HepG2 (cell line): Measurements from ENCODE around the gene PKD2L1. TPM values are rescaled to one million over a fixed set of nuclear protein-coding genes. Genes with fewer than 3 reads are reported as not detected.

Experiments
- ARID5B ChIP-seq: IDR thresholded peaks from 2 replicates; pipeline ENCODE4 v1.4.0; 2020; ENCODE audit warnings: mild to moderate bottlenecking, missing genetic modification reagents
- KAT7 ChIP-seq: IDR thresholded peaks from 2 replicates; pipeline ENCODE4 v1.6.1; 2018; ENCODE audit warnings: borderline replicate concordance, missing compliant biosample characterization
- KDM6A ChIP-seq: IDR thresholded peaks from 2 replicates; pipeline ENCODE4 v1.6.1; 2016; ENCODE audit warnings: low read depth
- MAFK ChIP-seq, 2 experiments: IDR thresholded peaks in 1 of 2; conservative IDR thresholded peaks in 1 of 2; 2 replicates each; pipeline ENCODE4 v1.6.1; 2011; ENCODE audit warnings: improper control_type of control experiment in 2 of 2, low read length in 2 of 2
- MAZ ChIP-seq, 2 experiments: sonication (generic) in 1 of 2; formaldehyde crosslinking in 1 of 2; IDR thresholded peaks; 2 replicates each; pipeline versions ENCODE4 v1.5.0 to v1.6.1; 2012 to 2020; ENCODE audit warnings: low read depth in 2 of 2, mild to moderate bottlenecking in 2 of 2, borderline replicate concordance in 1 of 2, improper control_type of control experiment in 1 of 2, low read length in 1 of 2, missing genetic modification reagents in 1 of 2, moderate library complexity in 1 of 2
- MEF2D ChIP-seq: sonication (generic); formaldehyde crosslinking; IDR thresholded peaks from 2 replicates; pipeline ENCODE4 v1.5.1; 2020; ENCODE audit warnings: mild to moderate bottlenecking, missing genetic modification reagents
- NFAT5 ChIP-seq: sonication (generic); formaldehyde crosslinking; IDR thresholded peaks from 2 replicates; pipeline ENCODE4 v1.4.0; 2020; ENCODE audit warnings: missing genetic modification reagents
- STAG1 ChIP-seq: sonication (generic); formaldehyde crosslinking; IDR thresholded peaks from 2 replicates; pipeline ENCODE4 v1.4.0; 2020; ENCODE audit warnings: missing genetic modification reagents
- ZBTB7A ChIP-seq: sonication (generic); formaldehyde crosslinking; IDR thresholded peaks from 2 replicates; pipeline ENCODE4 v1.8.0; 2022; ENCODE audit warnings: mild to moderate bottlenecking, missing genetic modification reagents
- ZGPAT ChIP-seq: IDR thresholded peaks from 2 replicates; pipeline ENCODE4 v1.6.1; 2016; ENCODE audit warnings: mild to moderate bottlenecking
- ZNF317 ChIP-seq: sonication (generic); formaldehyde crosslinking; IDR thresholded peaks from 2 replicates; pipeline ENCODE4 v1.5.0; 2020; ENCODE audit warnings: mild to moderate bottlenecking, missing genetic modification reagents
- ZNF451 ChIP-seq: sonication (generic); formaldehyde crosslinking; IDR thresholded peaks from 2 replicates; pipeline ENCODE4 v1.5.0; 2020; ENCODE audit warnings: mild to moderate bottlenecking, missing genetic modification reagents
- ZNF710 ChIP-seq: sonication (generic); formaldehyde crosslinking; IDR thresholded peaks from 2 replicates; pipeline ENCODE4 v1.5.0; 2020; ENCODE audit warnings: mild to moderate bottlenecking, missing genetic modification reagents, borderline replicate concordance
- ZNF879 ChIP-seq: sonication (generic); formaldehyde crosslinking; IDR thresholded peaks from 2 replicates; pipeline ENCODE4 v1.8.1; 2023; ENCODE audit warnings: missing genetic modification reagents
- polyA plus RNA-seq, 8 experiments: library from polyadenylated mRNA; depleted of rRNA in 3 of 8; stranded (reverse) in 7 of 8; unstranded in 1 of 8; fragments of >200 nt; fragmentation: Illumina TruSeq in 4 of 8; extraction: Trizol in 4 of 8; gene quantifications; 2 replicates each; pipeline versions ENCODE4 v1.2.1 to v1.2.3, GENCODE V29; 2011 to 2016; ENCODE audit warnings: low read depth in 4 of 8, missing spikeins in 1 of 8, mixed read lengths in 1 of 8; ENCODE audit not compliant: insufficient read depth in 1 of 8
- total RNA-seq, 5 experiments: library from RNA; depleted of rRNA; stranded (reverse); fragments of >200 nt; fragmentation: Illumina TruSeq; extraction: Trizol; gene quantifications; 2 replicates each; pipeline ENCODE4 v1.2.3, GENCODE V29; 2016; ENCODE audit warnings: low read depth in 1 of 5

The PKD2L1 gene
- total and polyA plus RNA-seq, 2 of the 13 experiments (the other 11 are each of a cell fraction or from before 2014, with no cell fraction given): 0.07 to 0.15 TPM

- no peak for TF ChIP-seq NFAT5 (CRISPR knock-in tag)
- peak; percentile 60; the same call in 1 of the 2 replicates for TF ChIP-seq ZGPAT
- peak; percentile 40 for TF ChIP-seq ARID5B (CRISPR knock-in tag)
- peak; percentile 63; the same call in 1 of the 2 replicates for TF ChIP-seq ZBTB7A
- no peak for TF ChIP-seq MAZ (IDR thresholded peaks at IDR 0.05; ENCODE audit: borderline replicate concordance, low read depth, low read length)
- TF ChIP-seq MAZ (CRISPR knock-in tag; IDR thresholded peaks at IDR 0.05; ENCODE audit: low read depth): peak; percentile 32; the same call in 1 of the 2 replicates
- peak; percentile 58; the same call in 1 of the 2 replicates for TF ChIP-seq KDM6A (CRISPR knock-in tag)
- TF ChIP-seq MEF2D: peak; percentile 22; the same call in 1 of the 2 replicates
- no peak for TF ChIP-seq KAT7
- TF ChIP-seq STAG1 (CRISPR knock-in tag): peak; percentile 83
- TF ChIP-seq ZNF317 (CRISPR knock-in tag): peak; percentile 9; the same call in 1 of the 2 replicates
- TF ChIP-seq ZNF710 (CRISPR knock-in tag): peak; percentile 68; the same call in 1 of the 2 replicates
- TF ChIP-seq ZNF451 (CRISPR knock-in tag): 0 out of 2 replicates have a peak, but pooled peaks have one; percentile 35
- 0 out of 4 replicates have a peak, but pooled peaks of 1 of the 2 experiments have one; percentile 7 for TF ChIP-seq MAFK (conservative IDR thresholded peaks at IDR 0.05 in 1 of 2, IDR thresholded peaks at IDR 0.05 in 1 of 2; ENCODE audit: low read length in 2 of 2)
- 0 out of 2 replicates have a peak, but pooled peaks have one; percentile 35 for TF ChIP-seq ZNF879
Measured at GRCh38 chr10:100341953-100342626, 12.1 kb upstream of the PKD2L1 start (continued).
